GM23248 (cell line): Measurements from ENCODE around the gene SLC35F2. TPM values are rescaled to one million over a fixed set of nuclear protein-coding genes. Genes with fewer than 3 reads are reported as not detected.
A peak's percentile ranks its signal among the peaks of the same experiment; 100 is the strongest.

ENCODE experiments used
- DNase-seq: peaks from one replicate; pipeline ENCODE4 v3.0.0-alpha.2; 2015
- H2AFZ ChIP-seq: fragments of 200-600 bp; sonication (generic); 2 replicates; pipeline ENCODE4 v1.6.1; 2016; ENCODE audit warnings: antibody characterized with exemption
- H3F3A ChIP-seq: fragments of 200-600 bp; sonication (generic); 2 replicates; pipeline ENCODE4 v1.6.1; 2016; ENCODE audit warnings: mild to moderate bottlenecking, antibody characterized with exemption, mixed run types; ENCODE audit not compliant: insufficient read depth
- H3K27ac ChIP-seq: fragments of 200-600 bp; sonication (generic); 2 replicates; pipeline ENCODE4 v1.5.1; 2016; ENCODE audit warnings: mild to moderate bottlenecking
- H3K27me3 ChIP-seq: fragments of 200-600 bp; sonication (generic); replicated peaks from 2 replicates; pipeline ENCODE4 v1.6.1; 2016; ENCODE audit warnings: mild to moderate bottlenecking; ENCODE audit not compliant: insufficient read depth
- H3K36me3 ChIP-seq: fragments of 200-600 bp; sonication (generic); 2 replicates; pipeline ENCODE4 v1.6.1; 2016; ENCODE audit warnings: low read depth, mild to moderate bottlenecking
- H3K4me1 ChIP-seq: fragments of 200-600 bp; sonication (generic); 2 replicates; pipeline ENCODE4 v1.6.1; 2016; ENCODE audit warnings: mild to moderate bottlenecking; ENCODE audit not compliant: insufficient read depth
- H3K4me2 ChIP-seq: fragments of 200-600 bp; sonication (generic); one replicate; pipeline ENCODE4 v1.6.1; 2016; ENCODE audit warnings: mild to moderate bottlenecking; ENCODE audit not compliant: unreplicated experiment
- H3K4me3 ChIP-seq: fragments of 200-600 bp; sonication (generic); 2 replicates; pipeline ENCODE4 v1.5.1; 2016; ENCODE audit warnings: mild to moderate bottlenecking
- H3K79me2 ChIP-seq: fragments of 200-600 bp; sonication (generic); 2 replicates; pipeline ENCODE4 v1.6.1; 2016; ENCODE audit warnings: mild to moderate bottlenecking; ENCODE audit not compliant: insufficient read depth
- H3K9ac ChIP-seq: fragments of 200-600 bp; sonication (generic); 2 replicates; pipeline ENCODE4 v1.6.1; 2016; ENCODE audit warnings: mild to moderate bottlenecking
- H3K9me2 ChIP-seq: fragments of 200-600 bp; sonication (generic); 2 replicates; pipeline ENCODE4 v1.6.1; 2016; ENCODE audit warnings: mixed run types, mild to moderate bottlenecking, moderate library complexity; ENCODE audit not compliant: insufficient read depth
- H3K9me3 ChIP-seq: fragments of 200-600 bp; sonication (generic); one replicate; pipeline ENCODE4 v1.6.1; 2017; ENCODE audit warnings: low read depth
- H4K20me1 ChIP-seq: fragments of 200-600 bp; sonication (generic); 2 replicates; pipeline ENCODE4 v1.6.0; 2016; ENCODE audit not compliant: insufficient read depth
- EZH2 ChIP-seq: fragments of 200-600 bp; sonication (generic); IDR thresholded peaks from 2 replicates; pipeline ENCODE4 v1.6.1; 2018; ENCODE audit warnings: antibody characterized with exemption, mild to moderate bottlenecking; ENCODE audit not compliant: insufficient read depth, poor library complexity, severe bottlenecking
- EZH2phosphoT487 ChIP-seq: fragments of 200-600 bp; sonication (generic); IDR thresholded peaks from 2 replicates; pipeline ENCODE4 v1.6.1; 2018; ENCODE audit warnings: antibody characterized with exemption, moderate library complexity, mild to moderate bottlenecking, low read depth; ENCODE audit not compliant: insufficient read depth
- WGBS, 2 experiments: methylation state at CpG; one replicate each; pipeline ENCODE4 v1.1.6; 2015 to 2017; ENCODE audit warnings: low lambda C conversion rate in 2 of 2, low coverage in 1 of 2; ENCODE audit errors: missing lambda C conversion rate in 2 of 2; 5-methylcytosine and 5-hydroxymethylcytosine counted together
- in situ Hi-C: fragments of 300-500 bp; cut with MboI; formaldehyde crosslinking; loops from 2 replicates; pipeline ENCODE4 v1.15.0; 2020
- polyA plus RNA-seq: library from polyadenylated mRNA; unstranded; fragments of >200 nt; fragmentation: Nextera tagmentation; extraction: Ambion mirVana; gene quantifications from 2 replicates; pipeline ENCODE4 v1.2.1, GENCODE V29; 2016
- total RNA-seq: library from RNA; depleted of rRNA; stranded (reverse); fragments of >200 nt; shearing (Covaris generic); gene quantifications from 2 replicates; pipeline ENCODE4 v1.2.3, GENCODE V29; 2014

SLC35F2 gene
- total and polyA plus RNA-seq, 2 experiments from 2014 or later: 12.4 to 12.9 TPM

DNA sequence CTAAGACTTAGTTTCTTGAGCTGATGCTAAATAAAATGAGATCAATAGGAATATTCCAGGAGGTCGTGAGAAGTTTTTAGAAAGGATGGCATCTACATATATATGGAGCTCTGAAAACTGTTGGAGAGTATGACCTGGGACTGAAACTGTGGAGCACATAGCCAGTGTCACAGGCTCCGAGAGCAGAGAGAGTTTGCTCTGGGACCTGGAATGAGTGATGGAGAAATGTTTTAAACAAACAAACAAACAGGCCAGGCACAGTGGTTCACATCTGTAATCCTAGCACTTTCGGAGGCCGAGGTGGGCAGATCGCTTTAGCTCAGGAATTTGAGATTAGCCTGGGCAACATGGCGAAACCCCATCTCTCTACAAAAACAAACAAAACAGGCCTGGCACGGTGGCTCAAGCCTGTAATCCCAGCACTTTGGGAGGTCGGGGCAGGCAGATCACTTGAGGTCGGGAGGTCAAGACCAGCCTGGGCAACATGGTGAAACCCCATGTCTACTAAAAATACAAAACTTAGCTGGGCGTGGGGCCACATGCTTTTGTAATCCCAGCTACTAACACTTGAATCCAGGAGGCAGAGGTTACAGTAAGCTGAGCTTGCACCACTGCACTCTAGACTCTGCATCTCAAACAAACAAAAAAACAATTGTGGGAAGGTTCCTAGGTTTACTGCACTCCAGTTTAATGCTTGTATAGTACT is 67.1 kb downstream of the SLC35F2 start:
- Histone ChIP-seq H4K20me1 (no peaks in the 10 kb centered on the region), H3K9me2 (no peaks in the 10 kb centered on the region), H3K4me2 (no peak overlapping the region), H3K27me3 (no peaks in the 10 kb centered on the region), H3K9me3 (no peaks in the 10 kb centered on the region), H3K27ac (no peak overlapping the region), H3K4me1 (no peaks in the 10 kb centered on the region), H3F3A (no peaks in the 10 kb centered on the region), H3K36me3 (no peaks in the 10 kb centered on the region), H3K79me2 (no peaks in the 10 kb centered on the region), H3K4me3 (no peak overlapping the region), H3K9ac (no peak overlapping the region), H2AFZ (no peak overlapping the region)
- TF ChIP-seq EZH2phosphoT487 (no peak), EZH2 (no peak)
- WGBS, 2 experiments: 83 to 86% methylated on average over 10 of the region's 10 CpGs
- in situ Hi-C loops: no loop called here
- no peak for DNase-seq

DNA sequence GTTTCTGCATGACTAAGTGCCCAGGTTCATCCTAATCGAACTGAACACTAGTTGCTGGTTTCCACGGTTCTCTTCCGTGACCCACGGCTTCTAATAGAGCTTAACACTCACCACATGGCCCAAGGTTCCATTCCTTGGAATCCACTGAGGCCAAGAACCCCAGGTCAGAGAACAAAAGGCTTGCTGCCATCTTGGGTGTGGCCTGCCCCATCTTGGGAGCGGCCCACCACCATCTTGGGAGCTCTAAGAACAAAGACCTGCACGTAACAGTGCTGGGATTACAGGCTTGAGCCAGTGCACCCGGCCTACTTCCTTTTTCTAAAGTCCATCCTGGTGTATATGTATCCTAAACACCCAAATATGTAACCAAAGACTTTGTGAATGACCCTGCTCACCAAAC is 68.8 kb downstream of the SLC35F2 start:
- no peaks in the 10 kb centered on the region for H3K9me3 ChIP-seq
- H3K4me2 ChIP-seq: no peak overlapping the region
- H3K9ac ChIP-seq: no peak overlapping the region
- TF ChIP-seq EZH2: no peak
- TF ChIP-seq EZH2phosphoT487: no peak
- peaks cover 10% of the 10 kb centered on the region; the same call in 1 of the 2 replicates for H3F3A ChIP-seq
- no peaks in the 10 kb centered on the region for H3K36me3 ChIP-seq
- no peaks in the 10 kb centered on the region for H4K20me1 ChIP-seq
- H2AFZ ChIP-seq: no peak overlapping the region
- H3K27me3 ChIP-seq: no peaks in the 10 kb centered on the region
- in situ Hi-C loops: no loop called here
- no peaks in the 10 kb centered on the region for H3K79me2 ChIP-seq
- 0 out of 2 replicates have a peak, but pooled peaks cover 4% of the 10 kb centered on the region for H3K4me1 ChIP-seq
- H3K27ac ChIP-seq: no peak overlapping the region
- no peak for DNase-seq
- no peak overlapping the region for H3K4me3 ChIP-seq
- no peaks in the 10 kb centered on the region for H3K9me2 ChIP-seq
- 93 to 98% methylated on average over 7 of the region's 7 CpGs for WGBS, 2 experiments

DNA sequence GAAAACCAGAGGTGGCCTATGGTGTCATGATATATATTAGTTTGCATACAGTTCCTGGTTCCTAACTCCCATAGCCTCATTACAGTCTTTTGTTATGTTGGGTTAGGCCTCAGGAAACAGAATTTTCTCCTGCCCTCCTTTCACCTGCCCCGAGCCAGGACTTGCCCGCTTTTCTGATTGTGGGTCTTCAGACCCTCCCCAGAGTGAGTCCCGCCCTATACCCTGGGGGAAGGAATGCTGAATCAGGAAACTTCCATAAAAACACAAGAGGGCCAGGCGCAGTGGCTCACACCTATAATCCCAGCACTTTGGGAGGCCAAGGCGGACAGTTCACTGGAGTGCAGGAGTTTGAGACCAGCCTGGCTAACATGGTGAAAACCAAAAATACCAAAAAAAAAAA is 70.9 kb downstream of the SLC35F2 start:
- no peak for DNase-seq
- Histone ChIP-seq H3F3A (peaks cover 10% of the 10 kb centered on the region; the same call in 1 of the 2 replicates), H3K27ac (no peak overlapping the region), H3K27me3 (no peaks in the 10 kb centered on the region), H3K4me2 (no peak overlapping the region), H3K9me2 (no peaks in the 10 kb centered on the region), H3K36me3 (no peaks in the 10 kb centered on the region), H3K9me3 (no peaks in the 10 kb centered on the region), H3K4me3 (no peak overlapping the region), H2AFZ (no peak overlapping the region), H3K9ac (no peak overlapping the region), H4K20me1 (no peaks in the 10 kb centered on the region), H3K79me2 (no peaks in the 10 kb centered on the region), H3K4me1 (0 out of 2 replicates have a peak, but pooled peaks cover 4% of the 10 kb centered on the region)
- WGBS, 2 experiments: 97% methylated on average over 5 of the region's 5 CpGs
- no peak for TF ChIP-seq EZH2phosphoT487
- TF ChIP-seq EZH2: no peak
- in situ Hi-C loops: no loop called here

DNA sequence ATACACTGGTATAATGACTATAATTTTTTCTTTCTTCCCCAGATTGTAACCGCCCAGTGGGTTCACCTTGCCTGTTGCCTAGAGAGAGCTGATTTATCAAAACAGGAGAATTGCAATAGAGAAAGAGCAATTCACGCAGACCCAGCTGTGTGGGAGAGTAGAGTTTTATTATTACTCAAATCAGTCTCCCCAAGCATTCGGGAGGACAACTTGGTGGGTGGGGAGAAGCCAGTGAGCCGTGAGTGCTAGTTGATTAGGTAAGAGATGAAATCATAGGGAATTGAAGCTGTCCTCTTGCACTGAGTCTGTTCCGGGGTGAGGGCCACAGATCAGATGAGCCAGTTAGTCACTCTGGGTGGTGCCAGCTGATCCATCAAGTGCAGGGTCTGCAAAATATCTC is 73.2 kb downstream of the SLC35F2 start:
- Histone ChIP-seq H3K4me3 (no peak overlapping the region), H4K20me1 (no peaks in the 10 kb centered on the region), H3K9me2 (no peaks in the 10 kb centered on the region), H2AFZ (no peak overlapping the region; the same call in 1 of the 2 replicates), H3K27me3 (no peaks in the 10 kb centered on the region), H3K4me1 (0 out of 2 replicates have a peak, but pooled peaks cover 4% of the 10 kb centered on the region), H3K4me2 (no peak overlapping the region), H3K9me3 (no peaks in the 10 kb centered on the region), H3F3A (peaks cover 10% of the 10 kb centered on the region; the same call in 1 of the 2 replicates), H3K9ac (no peak overlapping the region), H3K79me2 (no peaks in the 10 kb centered on the region), H3K27ac (no peak overlapping the region), H3K36me3 (no peaks in the 10 kb centered on the region)
- 25 to 34% methylated on average over 5 of the region's 5 CpGs for WGBS, 2 experiments
- DNase-seq: peak; percentile 64
- no peak for TF ChIP-seq EZH2
- TF ChIP-seq EZH2phosphoT487: no peak
- in situ Hi-C loops: no loop called here
